ENCODE data around the gene NARS2.

NARS2 gene

GRCh38 chr11:78425399-78426070, 149.1 kb downstream of the NARS2 start:
- 100% methylated on average over 2 of the region's 4 CpGs for WGBS, 2 experiments (ENCODE audit: insufficient coverage in 2 of 2)
- Histone ChIP-seq H3K36me3 (ENCODE audit: control insufficient read depth, insufficient read depth, low read length) (no peaks in the 10 kb centered on the region), H3K4me1 (ENCODE audit: control insufficient read depth, insufficient read depth, low read length, poor library complexity, severe bottlenecking) (peaks cover 8% of the 10 kb centered on the region), H3K9me3 (ENCODE audit: control insufficient read depth, low read length) (no peaks in the 10 kb centered on the region), H3K4me3 (ENCODE audit: extremely low read depth, insufficient read depth, low read length, poor library complexity, severe bottlenecking) (no peak overlapping the region), H3K27ac (ENCODE audit: low read depth, low read length, severe bottlenecking) (no peak overlapping the region)

DNA sequence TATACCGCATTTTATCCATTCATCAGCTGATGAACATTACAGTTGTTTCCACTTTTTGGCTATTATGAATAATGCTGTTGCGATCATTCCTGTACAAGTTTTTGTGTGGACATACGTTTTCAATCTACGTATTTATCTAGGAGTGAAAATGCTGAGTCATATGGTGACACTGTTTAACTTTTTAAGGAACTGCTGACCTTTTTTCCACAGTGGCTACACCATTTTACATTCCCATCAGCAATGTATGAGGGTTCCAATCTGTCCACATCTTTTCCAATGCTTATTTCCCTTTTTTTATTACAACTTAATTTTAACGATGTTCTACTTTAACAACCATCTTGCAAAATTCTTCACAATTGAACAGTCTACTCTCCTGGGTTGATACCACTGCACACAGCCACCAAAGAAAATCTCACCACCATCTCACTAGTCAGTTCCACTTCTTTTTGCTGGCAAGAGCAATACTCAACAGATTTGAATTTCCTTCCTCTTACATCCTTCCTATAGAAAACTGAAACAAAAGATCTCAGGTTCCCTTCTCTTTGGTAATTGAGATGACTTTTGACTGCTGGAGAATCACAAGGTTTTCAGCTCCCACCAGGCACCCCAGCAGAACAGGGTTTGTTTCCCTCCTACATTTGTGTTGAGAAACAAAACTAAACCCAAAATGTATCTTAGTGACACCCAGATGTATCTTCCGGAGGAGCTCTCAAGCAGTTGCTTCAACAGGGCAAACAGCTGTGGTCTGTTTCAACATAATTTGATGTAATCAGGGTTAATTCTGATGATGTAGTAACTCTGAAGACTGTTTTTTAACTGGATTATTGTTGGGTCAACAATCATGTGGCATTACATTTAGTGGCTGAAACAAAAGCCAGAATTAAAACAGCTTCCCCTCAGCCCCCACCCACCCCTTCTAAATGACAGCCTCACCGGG, 150.1 kb downstream of the NARS2 start:
- Histone ChIP-seq H3K27ac (ENCODE audit: low read depth, low read length, severe bottlenecking) (no peak overlapping the region), H3K4me3 (ENCODE audit: extremely low read depth, insufficient read depth, low read length, poor library complexity, severe bottlenecking) (no peak overlapping the region), H3K4me1 (ENCODE audit: control insufficient read depth, insufficient read depth, low read length, poor library complexity, severe bottlenecking) (peaks cover 8% of the 10 kb centered on the region), H3K9me3 (ENCODE audit: control insufficient read depth, low read length) (no peaks in the 10 kb centered on the region), H3K36me3 (ENCODE audit: control insufficient read depth, insufficient read depth, low read length) (no peaks in the 10 kb centered on the region)
- WGBS, 2 experiments (ENCODE audit: insufficient coverage in 2 of 2) = 86 to 99% methylated on average over 4 of the region's 7 CpGs

DNA sequence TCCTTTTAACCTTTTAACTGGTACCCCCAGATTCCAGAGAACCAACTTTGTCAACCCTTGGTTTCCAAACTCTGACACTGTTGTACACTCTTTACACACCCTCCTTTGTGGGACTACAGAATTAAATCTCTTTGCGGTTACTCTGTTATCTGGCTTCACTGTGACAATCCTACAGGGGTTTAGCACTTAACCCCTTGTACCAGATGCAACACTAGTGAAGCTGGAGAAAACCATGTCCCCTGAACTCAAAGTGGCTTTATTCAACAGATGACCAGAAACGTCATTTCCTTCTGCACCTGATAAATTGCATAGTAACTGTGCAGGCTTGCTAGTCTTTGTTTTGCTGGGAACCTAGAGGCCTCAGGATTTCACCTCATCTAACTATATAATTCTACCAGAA, 151.4 kb downstream of the NARS2 start:
- 95 to 96% methylated on average over 2 of the region's 2 CpGs for WGBS, 2 experiments (ENCODE audit: insufficient coverage in 2 of 2)
- H3K9me3 ChIP-seq (ENCODE audit: control insufficient read depth, low read length) = no peaks in the 10 kb centered on the region
- H3K36me3 ChIP-seq (ENCODE audit: control insufficient read depth, insufficient read depth, low read length) = no peaks in the 10 kb centered on the region
- no peak overlapping the region for H3K4me3 ChIP-seq (ENCODE audit: extremely low read depth, insufficient read depth, low read length, poor library complexity, severe bottlenecking)
- H3K27ac ChIP-seq (ENCODE audit: low read depth, low read length, severe bottlenecking) = no peak overlapping the region
- H3K4me1 ChIP-seq (ENCODE audit: control insufficient read depth, insufficient read depth, low read length, poor library complexity, severe bottlenecking) = peaks cover 20% of the 10 kb centered on the region

- peaks cover 16% of the 10 kb centered on the region for H3K4me1 ChIP-seq (ENCODE audit: control insufficient read depth, insufficient read depth, low read length, poor library complexity, severe bottlenecking)
- no peak overlapping the region for H3K27ac ChIP-seq (ENCODE audit: low read depth, low read length, severe bottlenecking)
- WGBS, 2 experiments (ENCODE audit: insufficient coverage in 2 of 2) = 86 to 94% methylated on average over 6 to 8 of the region's 9 CpGs
- no peaks in the 10 kb centered on the region for H3K9me3 ChIP-seq (ENCODE audit: control insufficient read depth, low read length)
- no peaks in the 10 kb centered on the region for H3K36me3 ChIP-seq (ENCODE audit: control insufficient read depth, insufficient read depth, low read length)
- H3K4me3 ChIP-seq (ENCODE audit: extremely low read depth, insufficient read depth, low read length, poor library complexity, severe bottlenecking) = no peak overlapping the region
Measured at GRCh38 chr11:78420796-78421209, 153.9 kb downstream of the NARS2 start.

- no peak overlapping the region for H3K27ac ChIP-seq (ENCODE audit: low read depth, low read length, severe bottlenecking)
- WGBS, 2 experiments (ENCODE audit: insufficient coverage in 2 of 2) = 69 to 89% methylated on average over 2 to 3 of the region's 9 CpGs
Measured at GRCh38 chr11:78420255-78420764, 154.4 kb downstream of the NARS2 start.

GRCh38 chr11:78419327-78419726, 155.3 kb downstream of the NARS2 start:
- no peak overlapping the region for H3K4me3 ChIP-seq (ENCODE audit: extremely low read depth, insufficient read depth, low read length, poor library complexity, severe bottlenecking)
- peaks cover 5% of the 10 kb centered on the region for H3K36me3 ChIP-seq (ENCODE audit: control insufficient read depth, insufficient read depth, low read length)
- H3K9me3 ChIP-seq (ENCODE audit: control insufficient read depth, low read length) = no peaks in the 10 kb centered on the region
- WGBS, 2 experiments (ENCODE audit: insufficient coverage in 2 of 2) = 83% methylated on average over 2 of the region's 5 CpGs; no CpG with 5 or more reads in 1 of the 2 experiments
- H3K27ac ChIP-seq (ENCODE audit: low read depth, low read length, severe bottlenecking) = no peak overlapping the region
- peaks cover 11% of the 10 kb centered on the region for H3K4me1 ChIP-seq (ENCODE audit: control insufficient read depth, insufficient read depth, low read length, poor library complexity, severe bottlenecking)

More at GRCh38 chr11:78420255-78420764, 154.4 kb downstream of the NARS2 start:
- H3K36me3 ChIP-seq (ENCODE audit: control insufficient read depth, insufficient read depth, low read length) = no peaks in the 10 kb centered on the region
- H3K4me3 ChIP-seq (ENCODE audit: extremely low read depth, insufficient read depth, low read length, poor library complexity, severe bottlenecking) = no peak overlapping the region
- no peaks in the 10 kb centered on the region for H3K9me3 ChIP-seq (ENCODE audit: control insufficient read depth, low read length)
- peaks cover 16% of the 10 kb centered on the region for H3K4me1 ChIP-seq (ENCODE audit: control insufficient read depth, insufficient read depth, low read length, poor library complexity, severe bottlenecking)

GRCh38 chr11:78418584-78419211, 156.0 kb downstream of the NARS2 start:
- H3K27ac ChIP-seq (ENCODE audit: low read depth, low read length, severe bottlenecking) = peak overlapping the region; percentile 66
- peaks cover 6% of the 10 kb centered on the region for H3K36me3 ChIP-seq (ENCODE audit: control insufficient read depth, insufficient read depth, low read length)
- H3K4me3 ChIP-seq (ENCODE audit: extremely low read depth, insufficient read depth, low read length, poor library complexity, severe bottlenecking) = peak overlapping the region; percentile 55
- H3K9me3 ChIP-seq (ENCODE audit: control insufficient read depth, low read length) = no peaks in the 10 kb centered on the region
- peaks cover 11% of the 10 kb centered on the region for H3K4me1 ChIP-seq (ENCODE audit: control insufficient read depth, insufficient read depth, low read length, poor library complexity, severe bottlenecking)
- WGBS, 2 experiments (ENCODE audit: insufficient coverage in 2 of 2) = 58 to 59% methylated on average over 4 to 6 of the region's 11 CpGs

- peaks cover 11% of the 10 kb centered on the region for H3K4me1 ChIP-seq (ENCODE audit: control insufficient read depth, insufficient read depth, low read length, poor library complexity, severe bottlenecking)
- 1% methylated on average over 43 to 45 of the region's 68 CpGs for WGBS, 2 experiments (ENCODE audit: insufficient coverage in 2 of 2)
Measured at GRCh38 chr11:78417888-78418583, 156.6 kb downstream of the NARS2 start.

GRCh38 chr11:78417175-78417887, 157.3 kb downstream of the NARS2 start, which contains the start of gene GAB2:
TSS of gene GAB2 (minus strand) at chr11:78417820. CDS start at chr11:78417720, 100 bp downstream.
- peak within 1 kb of the TSS; percentile 71 for H3K4me3 ChIP-seq (ENCODE audit: extremely low read depth, insufficient read depth, low read length, poor library complexity, severe bottlenecking)
- peaks cover 12% of the 10 kb centered on the region for H3K36me3 ChIP-seq (ENCODE audit: control insufficient read depth, insufficient read depth, low read length)
- peaks cover 11% of the 10 kb centered on the region for H3K4me1 ChIP-seq (ENCODE audit: control insufficient read depth, insufficient read depth, low read length, poor library complexity, severe bottlenecking)
- H3K27ac ChIP-seq (ENCODE audit: low read depth, low read length, severe bottlenecking) = peak within 1 kb of the TSS; percentile 97
- 0 to 1% methylated on average over 29 to 50 of the region's 93 CpGs for WGBS, 2 experiments (ENCODE audit: insufficient coverage in 2 of 2)
- no peaks in the 10 kb centered on the region for H3K9me3 ChIP-seq (ENCODE audit: control insufficient read depth, low read length)

More at GRCh38 chr11:78417888-78418583, 156.6 kb downstream of the NARS2 start:
- Histone ChIP-seq H3K27ac (ENCODE audit: low read depth, low read length, severe bottlenecking) (peak overlapping the region; percentile 66), H3K4me3 (ENCODE audit: extremely low read depth, insufficient read depth, low read length, poor library complexity, severe bottlenecking) (peak overlapping the region; percentile 55), H3K36me3 (ENCODE audit: control insufficient read depth, insufficient read depth, low read length) (peaks cover 7% of the 10 kb centered on the region), H3K9me3 (ENCODE audit: control insufficient read depth, low read length) (no peaks in the 10 kb centered on the region)

All from mesodermal cell (in vitro differentiated cells).